ENCODE results near the gene DNAJB4.

DNA sequence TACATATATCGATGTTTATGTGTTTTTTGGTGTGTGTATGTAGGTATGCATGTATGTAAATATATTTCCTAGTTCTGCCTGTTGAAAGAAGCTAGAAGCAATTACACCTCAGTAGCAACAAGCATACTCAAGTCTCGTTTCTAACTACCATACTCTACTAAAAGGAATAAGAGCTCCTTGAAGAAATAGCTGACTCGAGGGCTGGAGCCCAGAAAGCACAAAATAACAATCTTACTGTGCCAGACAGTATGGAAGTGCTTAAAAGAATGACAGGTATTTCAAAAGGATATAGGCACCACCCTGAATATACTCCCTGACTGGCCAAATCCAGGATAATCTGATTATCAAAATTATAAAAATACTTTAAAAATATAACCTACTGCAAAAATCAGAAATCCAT, 49.0 kb upstream of the DNAJB4 start:
- TF ChIP-seq, protein P1, sequence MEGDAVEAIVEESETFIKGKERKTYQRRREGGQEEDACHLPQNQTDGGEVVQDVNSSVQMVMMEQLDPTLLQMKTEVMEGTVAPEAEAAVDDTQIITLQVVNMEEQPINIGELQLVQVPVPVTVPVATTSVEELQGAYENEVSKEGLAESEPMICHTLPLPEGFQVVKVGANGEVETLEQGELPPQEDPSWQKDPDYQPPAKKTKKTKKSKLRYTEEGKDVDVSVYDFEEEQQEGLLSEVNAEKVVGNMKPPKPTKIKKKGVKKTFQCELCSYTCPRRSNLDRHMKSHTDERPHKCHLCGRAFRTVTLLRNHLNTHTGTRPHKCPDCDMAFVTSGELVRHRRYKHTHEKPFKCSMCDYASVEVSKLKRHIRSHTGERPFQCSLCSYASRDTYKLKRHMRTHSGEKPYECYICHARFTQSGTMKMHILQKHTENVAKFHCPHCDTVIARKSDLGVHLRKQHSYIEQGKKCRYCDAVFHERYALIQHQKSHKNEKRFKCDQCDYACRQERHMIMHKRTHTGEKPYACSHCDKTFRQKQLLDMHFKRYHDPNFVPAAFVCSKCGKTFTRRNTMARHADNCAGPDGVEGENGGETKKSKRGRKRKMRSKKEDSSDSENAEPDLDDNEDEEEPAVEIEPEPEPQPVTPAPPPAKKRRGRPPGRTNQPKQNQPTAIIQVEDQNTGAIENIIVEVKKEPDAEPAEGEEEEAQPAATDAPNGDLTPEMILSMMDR (IDR thresholded peaks at IDR 0.05): no peak
- TF ChIP-seq EZH2 (IDR thresholded peaks at IDR 0.05) (no peak), EZH2phosphoT487 (IDR thresholded peaks at IDR 0.05) (no peak)
